ENCODE results near the gene MANBA.

The MANBA gene

DNA sequence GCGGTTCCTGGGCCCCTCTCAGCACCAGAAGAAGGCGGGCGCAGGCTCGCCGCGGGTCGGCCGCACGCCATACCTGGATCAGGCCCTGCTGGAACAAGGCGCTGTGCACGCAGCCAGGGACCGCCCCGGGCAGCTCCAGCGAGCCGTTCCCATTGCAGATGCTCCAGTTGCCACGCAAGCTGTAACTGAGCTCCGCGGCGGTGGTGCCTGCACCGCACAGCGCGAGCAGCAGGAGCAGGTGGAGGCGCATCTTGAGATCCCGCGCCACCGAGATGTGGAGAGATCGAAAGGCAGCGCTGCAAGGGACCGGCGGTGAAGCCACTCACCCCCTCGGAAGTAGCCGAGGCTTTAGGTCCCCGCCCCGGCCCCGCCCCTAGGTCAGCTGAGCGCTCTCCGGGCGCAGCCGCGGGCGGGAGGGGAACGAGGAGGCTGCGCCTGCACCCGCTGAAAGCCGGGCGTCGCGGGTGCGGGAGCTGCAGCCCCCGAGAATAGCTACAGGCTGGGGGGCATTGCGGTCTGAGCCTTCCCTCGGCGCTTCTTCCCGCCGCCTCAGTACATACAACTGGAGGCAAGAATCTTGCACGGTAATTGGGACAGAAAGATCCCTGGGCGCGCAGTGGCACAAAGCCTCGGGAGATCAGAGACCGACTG is at the start of gene MANBA:
TSS of gene MANBA (minus strand) at position 324 of the 651 bp plus-strand sequence. CDS start at position 250, 74 bp downstream.
- TF ChIP-seq, protein P1, sequence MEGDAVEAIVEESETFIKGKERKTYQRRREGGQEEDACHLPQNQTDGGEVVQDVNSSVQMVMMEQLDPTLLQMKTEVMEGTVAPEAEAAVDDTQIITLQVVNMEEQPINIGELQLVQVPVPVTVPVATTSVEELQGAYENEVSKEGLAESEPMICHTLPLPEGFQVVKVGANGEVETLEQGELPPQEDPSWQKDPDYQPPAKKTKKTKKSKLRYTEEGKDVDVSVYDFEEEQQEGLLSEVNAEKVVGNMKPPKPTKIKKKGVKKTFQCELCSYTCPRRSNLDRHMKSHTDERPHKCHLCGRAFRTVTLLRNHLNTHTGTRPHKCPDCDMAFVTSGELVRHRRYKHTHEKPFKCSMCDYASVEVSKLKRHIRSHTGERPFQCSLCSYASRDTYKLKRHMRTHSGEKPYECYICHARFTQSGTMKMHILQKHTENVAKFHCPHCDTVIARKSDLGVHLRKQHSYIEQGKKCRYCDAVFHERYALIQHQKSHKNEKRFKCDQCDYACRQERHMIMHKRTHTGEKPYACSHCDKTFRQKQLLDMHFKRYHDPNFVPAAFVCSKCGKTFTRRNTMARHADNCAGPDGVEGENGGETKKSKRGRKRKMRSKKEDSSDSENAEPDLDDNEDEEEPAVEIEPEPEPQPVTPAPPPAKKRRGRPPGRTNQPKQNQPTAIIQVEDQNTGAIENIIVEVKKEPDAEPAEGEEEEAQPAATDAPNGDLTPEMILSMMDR (IDR thresholded peaks at IDR 0.05; ENCODE audit: low read depth, low read length, missing control alignments): no peak
- peak; percentile 68 for DNase-seq
- in situ Hi-C loops (cut with HindIII; ENCODE audit: low pct_ligation_motif_present, low sequenced_read_pairs): no loop called here
- H3K36me3 ChIP-seq (replicated peaks): no peaks in the 10 kb centered on the region
- peak within 1 kb of the TSS; percentile 38 for H3K27ac ChIP-seq
- H3K27me3 ChIP-seq (replicated peaks): no peaks in the 10 kb centered on the region
- H3K4me3 ChIP-seq (ENCODE audit: low read depth, low read length): peak within 1 kb of the TSS; percentile 92

- Histone ChIP-seq H3K4me3 (ENCODE audit: low read depth, low read length) (no peak overlapping the region), H3K27me3 (replicated peaks) (no peaks in the 10 kb centered on the region), H3K27ac (peak overlapping the region; percentile 30), H3K36me3 (replicated peaks) (no peaks in the 10 kb centered on the region)
- DNase-seq: no peak
- in situ Hi-C loops (cut with HindIII; ENCODE audit: low pct_ligation_motif_present, low sequenced_read_pairs): loop anchor here (25.0 kb wide), 1 partner anchor 203 kb away; the partner anchor contains the start of gene SLC9B1
- TF ChIP-seq, protein P1 (IDR thresholded peaks at IDR 0.05; ENCODE audit: low read depth, low read length, missing control alignments): no peak
Measured at GRCh38 chr4:102809691-102810090, 48.9 kb upstream of the MANBA start.

GRCh38 chr4:102809190-102809589 is 48.4 kb upstream of the MANBA start:
- TF ChIP-seq, protein P1 (IDR thresholded peaks at IDR 0.05; ENCODE audit: low read depth, low read length, missing control alignments): no peak
- no peaks in the 10 kb centered on the region for H3K36me3 ChIP-seq (replicated peaks)
- no peak for DNase-seq
- in situ Hi-C loops (cut with HindIII; ENCODE audit: low pct_ligation_motif_present, low sequenced_read_pairs): loop anchor here (25.0 kb wide), 1 partner anchor 203 kb away; the partner anchor contains the start of gene SLC9B1
- no peaks in the 10 kb centered on the region for H3K27me3 ChIP-seq (replicated peaks)
- no peak overlapping the region for H3K4me3 ChIP-seq (ENCODE audit: low read depth, low read length)
- H3K27ac ChIP-seq: no peak overlapping the region

DNA sequence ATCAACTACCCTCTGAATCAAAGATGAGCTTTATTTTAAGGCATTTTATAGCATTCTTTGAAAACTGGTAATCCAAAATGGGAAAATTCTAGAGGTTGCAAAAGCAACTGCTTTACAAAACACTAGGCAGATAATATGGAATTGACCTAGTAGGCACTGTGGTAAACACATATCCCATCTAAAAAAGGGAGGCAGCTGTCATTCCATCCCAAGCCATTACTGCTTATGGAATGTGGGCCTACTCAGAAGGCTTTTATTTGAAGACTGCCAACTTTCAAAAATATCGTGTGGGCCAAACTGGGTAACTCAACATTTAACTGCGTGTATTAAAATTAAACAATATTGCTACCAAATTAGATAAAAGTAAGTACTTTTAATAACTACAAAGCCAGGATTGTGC is 47.2 kb upstream of the MANBA start:
- TF ChIP-seq, protein P1 (IDR thresholded peaks at IDR 0.05; ENCODE audit: low read depth, low read length, missing control alignments): no peak
- H3K36me3 ChIP-seq (replicated peaks): peaks cover 4% of the 10 kb centered on the region

DNA sequence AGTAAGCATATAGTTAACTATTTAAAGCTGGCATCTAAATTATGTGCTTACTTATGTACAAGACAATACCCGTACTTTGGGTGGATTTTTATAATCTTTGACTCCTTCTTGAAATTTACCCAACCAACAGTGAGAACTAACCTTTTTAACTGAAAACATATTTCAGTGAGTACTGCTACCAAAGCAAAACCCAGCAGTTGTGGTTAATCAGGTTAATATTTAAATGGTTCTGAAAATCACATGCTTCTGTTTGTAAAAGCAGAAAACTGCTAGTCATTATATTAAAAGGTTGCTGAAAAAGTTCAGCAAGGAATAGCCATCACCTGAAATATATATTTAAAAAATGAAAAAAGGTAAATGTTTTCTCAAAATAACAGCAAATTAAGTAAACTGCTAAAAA is 46.6 kb upstream of the MANBA start:
- Histone ChIP-seq H3K27me3 (replicated peaks) (no peaks in the 10 kb centered on the region), H3K36me3 (replicated peaks) (peaks cover 5% of the 10 kb centered on the region), H3K4me3 (ENCODE audit: low read depth, low read length) (no peak overlapping the region), H3K27ac (no peak overlapping the region)
- TF ChIP-seq, protein P1 (IDR thresholded peaks at IDR 0.05; ENCODE audit: low read depth, low read length, missing control alignments): no peak
- in situ Hi-C loops (cut with HindIII; ENCODE audit: low pct_ligation_motif_present, low sequenced_read_pairs): loop anchor here (25.0 kb wide), 1 partner anchor 205 kb away; the partner anchor contains the start of gene SLC9B1
- DNase-seq: no peak

More for the DNA sequence above, 47.2 kb upstream of the MANBA start:
- Histone ChIP-seq H3K27ac (no peak overlapping the region), H3K4me3 (ENCODE audit: low read depth, low read length) (no peak overlapping the region), H3K27me3 (replicated peaks) (no peaks in the 10 kb centered on the region)
- in situ Hi-C loops (cut with HindIII; ENCODE audit: low pct_ligation_motif_present, low sequenced_read_pairs): loop anchor here (25.0 kb wide), 1 partner anchor 204 kb away; the partner anchor contains the start of gene SLC9B1
- no peak for DNase-seq
